ENCODE results near the gene RBM17. TPM values are rescaled to one million over a fixed set of nuclear protein-coding genes. Genes with fewer than 3 reads are reported as not detected.

The RBM17 gene
- total RNA-seq, 1 donor from 2014 or later = 113 TPM

DNA sequence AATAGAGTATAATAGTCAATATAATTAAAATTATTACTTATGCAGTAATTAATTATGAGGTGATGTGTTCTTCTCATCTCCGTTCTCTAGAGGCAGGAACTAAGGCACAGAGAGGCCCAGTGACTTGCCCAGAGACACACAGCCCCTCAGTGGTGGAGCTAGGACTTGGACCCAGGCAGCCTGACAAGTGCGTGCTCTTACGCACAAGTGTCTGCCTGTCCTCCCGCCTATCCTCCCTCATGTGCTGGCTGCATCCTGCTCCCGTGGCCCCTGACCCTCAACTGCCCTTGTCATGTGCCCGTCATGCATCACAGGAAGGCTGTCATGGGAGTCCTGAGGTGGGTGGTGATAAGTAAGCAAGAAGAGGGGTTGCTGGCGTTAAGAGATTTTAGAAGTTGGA, 41.0 kb upstream of the RBM17 start:
- DNase-seq (ENCODE audit: low spot score) = no peak
- no peak overlapping the region for H3K27ac Mint-ChIP-seq (ENCODE audit: unreplicated experiment)
- peaks cover 4% of the 10 kb centered on the region for H3K4me1 Mint-ChIP-seq (ENCODE audit: unreplicated experiment)
- H3K9me3 Mint-ChIP-seq (ENCODE audit: unreplicated experiment) = no peaks in the 10 kb centered on the region
- no peaks in the 10 kb centered on the region for H3K36me3 Mint-ChIP-seq (ENCODE audit: low read depth, unreplicated experiment)
- H3K4me3 Mint-ChIP-seq (ENCODE audit: unreplicated experiment) = no peak overlapping the region
- TF ChIP-seq, protein P1, sequence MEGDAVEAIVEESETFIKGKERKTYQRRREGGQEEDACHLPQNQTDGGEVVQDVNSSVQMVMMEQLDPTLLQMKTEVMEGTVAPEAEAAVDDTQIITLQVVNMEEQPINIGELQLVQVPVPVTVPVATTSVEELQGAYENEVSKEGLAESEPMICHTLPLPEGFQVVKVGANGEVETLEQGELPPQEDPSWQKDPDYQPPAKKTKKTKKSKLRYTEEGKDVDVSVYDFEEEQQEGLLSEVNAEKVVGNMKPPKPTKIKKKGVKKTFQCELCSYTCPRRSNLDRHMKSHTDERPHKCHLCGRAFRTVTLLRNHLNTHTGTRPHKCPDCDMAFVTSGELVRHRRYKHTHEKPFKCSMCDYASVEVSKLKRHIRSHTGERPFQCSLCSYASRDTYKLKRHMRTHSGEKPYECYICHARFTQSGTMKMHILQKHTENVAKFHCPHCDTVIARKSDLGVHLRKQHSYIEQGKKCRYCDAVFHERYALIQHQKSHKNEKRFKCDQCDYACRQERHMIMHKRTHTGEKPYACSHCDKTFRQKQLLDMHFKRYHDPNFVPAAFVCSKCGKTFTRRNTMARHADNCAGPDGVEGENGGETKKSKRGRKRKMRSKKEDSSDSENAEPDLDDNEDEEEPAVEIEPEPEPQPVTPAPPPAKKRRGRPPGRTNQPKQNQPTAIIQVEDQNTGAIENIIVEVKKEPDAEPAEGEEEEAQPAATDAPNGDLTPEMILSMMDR (IDR thresholded peaks at IDR 0.05; ENCODE audit: unreplicated experiment) = no peak
- peaks cover 1% of the 10 kb centered on the region for H3K27me3 Mint-ChIP-seq (ENCODE audit: unreplicated experiment)

DNA sequence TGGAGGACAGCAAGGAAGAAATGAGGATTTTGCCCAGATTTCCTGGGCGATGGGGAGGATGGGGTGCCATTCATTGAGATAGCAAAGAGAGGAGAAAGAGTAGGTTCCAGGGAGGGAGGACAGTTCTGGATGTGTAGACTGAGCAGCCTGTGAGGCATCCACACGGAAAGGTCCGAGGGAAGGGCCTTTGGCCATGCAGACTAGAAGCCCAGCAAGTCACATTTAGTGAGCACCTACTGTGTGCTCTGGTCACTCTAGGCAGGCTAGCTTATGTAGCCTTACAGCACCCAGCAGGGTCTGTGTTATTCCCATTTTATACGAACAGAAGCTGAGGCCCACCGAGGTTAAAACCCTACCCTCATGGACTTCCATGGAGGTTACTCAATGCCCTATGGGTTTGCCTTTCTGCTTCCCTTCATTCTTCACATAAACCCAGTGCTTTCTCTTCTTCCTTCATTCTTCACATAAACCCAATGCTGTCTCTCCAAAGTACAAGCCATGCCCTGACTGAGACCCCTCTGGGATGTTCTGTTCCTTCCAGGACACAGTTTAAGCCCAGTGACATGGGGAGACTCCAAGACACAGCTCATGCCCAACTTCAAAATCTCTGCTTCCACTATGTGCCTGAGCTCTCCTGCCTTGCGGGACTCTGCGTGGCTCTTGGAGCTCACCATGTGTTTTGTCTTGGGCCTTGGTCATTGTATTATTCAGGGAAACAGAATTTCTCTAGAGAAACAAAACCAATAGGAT, 40.4 kb upstream of the RBM17 start:
- no peak for DNase-seq (ENCODE audit: low spot score)
- H3K36me3 Mint-ChIP-seq (ENCODE audit: low read depth, unreplicated experiment) = no peaks in the 10 kb centered on the region
- H3K4me1 Mint-ChIP-seq (ENCODE audit: unreplicated experiment) = peaks cover 6% of the 10 kb centered on the region
- no peak overlapping the region for H3K27ac Mint-ChIP-seq (ENCODE audit: unreplicated experiment)
- H3K27me3 Mint-ChIP-seq (ENCODE audit: unreplicated experiment) = peaks cover 1% of the 10 kb centered on the region
- no peak overlapping the region for H3K4me3 Mint-ChIP-seq (ENCODE audit: unreplicated experiment)
- TF ChIP-seq, protein P1 (IDR thresholded peaks at IDR 0.05; ENCODE audit: unreplicated experiment) = no peak
- no peaks in the 10 kb centered on the region for H3K9me3 Mint-ChIP-seq (ENCODE audit: unreplicated experiment)

DNA sequence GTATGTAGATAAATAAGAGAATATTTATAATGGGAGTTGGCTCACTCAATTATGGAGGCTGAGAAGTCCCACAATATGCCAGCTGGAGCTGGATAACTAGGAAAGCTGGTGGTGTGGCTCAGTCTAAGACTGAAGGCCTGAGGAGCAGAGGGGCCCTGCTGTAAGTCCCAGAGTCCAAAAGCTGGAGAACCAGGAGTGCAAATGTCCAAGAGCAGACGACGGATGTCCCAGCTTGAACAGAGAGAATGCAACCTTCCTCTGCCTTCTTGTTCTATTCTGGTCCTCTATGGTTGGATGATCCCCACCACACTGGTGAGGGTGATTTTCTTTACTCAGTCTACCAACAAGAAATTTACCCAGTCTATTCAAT, 39.8 kb upstream of the RBM17 start:
- TF ChIP-seq, protein P1 (IDR thresholded peaks at IDR 0.05; ENCODE audit: unreplicated experiment) = no peak
- Mint-ChIP-seq H3K27ac (ENCODE audit: unreplicated experiment) (no peak overlapping the region), H3K9me3 (ENCODE audit: unreplicated experiment) (no peaks in the 10 kb centered on the region), H3K4me3 (ENCODE audit: unreplicated experiment) (no peak overlapping the region), H3K36me3 (ENCODE audit: low read depth, unreplicated experiment) (no peaks in the 10 kb centered on the region), H3K4me1 (ENCODE audit: unreplicated experiment) (peaks cover 10% of the 10 kb centered on the region), H3K27me3 (ENCODE audit: unreplicated experiment) (peaks cover 1% of the 10 kb centered on the region)
- DNase-seq (ENCODE audit: low spot score) = no peak

DNA sequence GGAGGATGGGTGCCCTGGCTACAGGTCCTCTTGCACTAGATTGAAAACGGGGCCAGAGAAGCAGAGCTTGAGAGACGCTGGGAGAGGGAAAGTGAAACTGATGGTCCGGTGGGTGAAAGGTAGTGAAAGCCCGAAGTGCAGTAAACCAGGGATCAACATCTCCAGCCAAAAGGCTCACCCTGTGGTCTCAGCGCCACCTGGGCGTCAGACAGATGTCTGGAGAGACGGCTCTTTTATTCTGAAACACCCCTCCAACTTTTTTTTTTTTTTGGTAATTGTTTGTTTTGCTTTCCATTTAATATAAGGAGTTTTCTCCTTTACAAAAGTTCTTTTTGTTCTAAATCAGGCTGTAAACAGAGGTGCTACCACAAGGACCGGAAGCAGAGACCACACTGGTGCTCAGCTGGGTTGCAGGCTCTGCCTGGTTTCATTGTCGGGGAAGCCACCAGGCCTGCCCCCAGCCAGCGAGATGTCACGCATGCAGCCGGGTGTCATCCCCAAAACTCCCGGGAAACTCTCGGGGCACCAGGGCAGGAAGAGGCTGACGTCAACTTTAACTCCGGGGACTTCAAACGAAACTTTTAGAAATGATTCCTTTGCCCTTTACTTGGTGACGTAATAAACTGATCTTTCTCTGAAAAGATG, 37.9 kb upstream of the RBM17 start:
- no peak overlapping the region for H3K4me3 Mint-ChIP-seq (ENCODE audit: unreplicated experiment)
- no peaks in the 10 kb centered on the region for H3K36me3 Mint-ChIP-seq (ENCODE audit: low read depth, unreplicated experiment)
- H3K9me3 Mint-ChIP-seq (ENCODE audit: unreplicated experiment) = no peaks in the 10 kb centered on the region
- H3K27ac Mint-ChIP-seq (ENCODE audit: unreplicated experiment) = no peak overlapping the region
- H3K4me1 Mint-ChIP-seq (ENCODE audit: unreplicated experiment) = peaks cover 16% of the 10 kb centered on the region
- TF ChIP-seq, protein P1 (IDR thresholded peaks at IDR 0.05; ENCODE audit: unreplicated experiment) = no peak
- peaks cover 1% of the 10 kb centered on the region for H3K27me3 Mint-ChIP-seq (ENCODE audit: unreplicated experiment)
- DNase-seq (ENCODE audit: low spot score) = no peak

All from endothelial cell (in vitro differentiated cells).